MM.1S (cell line): Measurements from ENCODE around the gene TNRC18.

Source experiments
- DNase-seq: peaks from one replicate; pipeline ENCODE4 v3.0.0-alpha.2; 2015
- H2AFZ ChIP-seq: fragments of 300-600 bp; sonication (generic); 2 replicates; pipeline ENCODE4 v1.6.0; 2016; ENCODE audit warnings: antibody characterized with exemption, low read length
- H3F3A ChIP-seq: fragments of 300-600 bp; sonication (generic); 2 replicates; pipeline ENCODE4 v1.6.1; 2016; ENCODE audit warnings: mild to moderate bottlenecking, antibody characterized with exemption, low read length, moderate library complexity, mixed read lengths; ENCODE audit not compliant: insufficient read depth
- H3K27ac ChIP-seq: fragments of 300-600 bp; sonication (generic); 2 replicates; pipeline ENCODE4 v1.5.1; 2016; ENCODE audit warnings: mild to moderate bottlenecking, low read length
- H3K27me3 ChIP-seq: fragments of 300-600 bp; sonication (generic); replicated peaks from 2 replicates; pipeline ENCODE4 v1.6.0; 2016; ENCODE audit warnings: low read length; ENCODE audit not compliant: insufficient read depth
- H3K36me3 ChIP-seq: fragments of 300-600 bp; sonication (generic); replicated peaks from 2 replicates; pipeline ENCODE4 v1.6.1; 2016; ENCODE audit warnings: mild to moderate bottlenecking, low read length, mixed read lengths; ENCODE audit not compliant: insufficient read depth
- H3K4me1 ChIP-seq: fragments of 300-600 bp; sonication (generic); 2 replicates; pipeline ENCODE4 v1.6.1; 2016; ENCODE audit warnings: low read length, mixed read lengths
- H3K4me2 ChIP-seq: fragments of 300-600 bp; sonication (generic); 2 replicates; pipeline ENCODE4 v1.6.0; 2016; ENCODE audit warnings: low read depth, low read length
- H3K4me3 ChIP-seq: fragments of 300-600 bp; sonication (generic); 2 replicates; pipeline ENCODE4 v1.5.1; 2016; ENCODE audit warnings: low read length, mixed read lengths
- H3K79me2 ChIP-seq: fragments of 300-600 bp; sonication (generic); 2 replicates; pipeline ENCODE4 v1.6.1; 2016; ENCODE audit warnings: mixed run types, low read length, mixed read lengths
- H3K9ac ChIP-seq: fragments of 300-600 bp; sonication (generic); 2 replicates; pipeline ENCODE4 v1.6.1; 2016; ENCODE audit warnings: low read length, mixed read lengths
- H3K9me2 ChIP-seq: fragments of 300-600 bp; sonication (generic); replicated peaks from 2 replicates; pipeline ENCODE4 v1.6.1; 2016; ENCODE audit warnings: mild to moderate bottlenecking, low read length, mixed read lengths; ENCODE audit not compliant: insufficient read depth
- H3K9me3 ChIP-seq: fragments of 300-600 bp; sonication (generic); replicated peaks from 2 replicates; pipeline ENCODE4 v1.6.1; 2016; ENCODE audit warnings: mild to moderate bottlenecking, low read length, mixed read lengths; ENCODE audit not compliant: insufficient read depth
- H4K20me1 ChIP-seq: fragments of 300-600 bp; sonication (generic); 2 replicates; pipeline ENCODE4 v1.6.1; 2016; ENCODE audit warnings: mild to moderate bottlenecking, low read length, moderate library complexity, mixed read lengths; ENCODE audit not compliant: insufficient read depth
- CTCF ChIP-seq: fragments of 300-600 bp; sonication (generic); IDR thresholded peaks from 2 replicates; pipeline ENCODE4 v1.5.1; 2016; ENCODE audit warnings: antibody characterized with exemption, low read length, mixed read lengths
- EZH2 ChIP-seq: fragments of 300-600 bp; sonication (generic); optimal IDR thresholded peaks from 2 replicates; pipeline ENCODE3; 2017; ENCODE audit warnings: low read depth, mild to moderate bottlenecking, antibody characterized with exemption, low read length, mixed read lengths
- EZH2phosphoT487 ChIP-seq: fragments of 300-600 bp; sonication (generic); IDR thresholded peaks from 2 replicates; pipeline ENCODE4 v1.6.1; 2018; ENCODE audit warnings: antibody characterized with exemption, low read length

TNRC18 gene

GRCh38 chr7:5448378-5449037, 24.9 kb upstream of the TNRC18 start:
- H3K4me3 ChIP-seq: no peak overlapping the region
- no peak overlapping the region for H2AFZ ChIP-seq
- H3K27ac ChIP-seq: no peak overlapping the region
- no peak for DNase-seq
- H3K79me2 ChIP-seq: no peaks in the 10 kb centered on the region
- H3K9me3 ChIP-seq: no peaks in the 10 kb centered on the region
- H3K9me2 ChIP-seq: no peaks in the 10 kb centered on the region
- no peaks in the 10 kb centered on the region for H3K36me3 ChIP-seq
- no peaks in the 10 kb centered on the region for H3F3A ChIP-seq
- 0 out of 2 replicates have a peak, but pooled peaks cover 5% of the 10 kb centered on the region for H3K27me3 ChIP-seq
- H4K20me1 ChIP-seq: no peaks in the 10 kb centered on the region
- no peak overlapping the region for H3K4me2 ChIP-seq
- H3K4me1 ChIP-seq: no peaks in the 10 kb centered on the region
- H3K9ac ChIP-seq: no peak overlapping the region
- no peak for TF ChIP-seq CTCF
- TF ChIP-seq EZH2phosphoT487: no peak

DNA sequence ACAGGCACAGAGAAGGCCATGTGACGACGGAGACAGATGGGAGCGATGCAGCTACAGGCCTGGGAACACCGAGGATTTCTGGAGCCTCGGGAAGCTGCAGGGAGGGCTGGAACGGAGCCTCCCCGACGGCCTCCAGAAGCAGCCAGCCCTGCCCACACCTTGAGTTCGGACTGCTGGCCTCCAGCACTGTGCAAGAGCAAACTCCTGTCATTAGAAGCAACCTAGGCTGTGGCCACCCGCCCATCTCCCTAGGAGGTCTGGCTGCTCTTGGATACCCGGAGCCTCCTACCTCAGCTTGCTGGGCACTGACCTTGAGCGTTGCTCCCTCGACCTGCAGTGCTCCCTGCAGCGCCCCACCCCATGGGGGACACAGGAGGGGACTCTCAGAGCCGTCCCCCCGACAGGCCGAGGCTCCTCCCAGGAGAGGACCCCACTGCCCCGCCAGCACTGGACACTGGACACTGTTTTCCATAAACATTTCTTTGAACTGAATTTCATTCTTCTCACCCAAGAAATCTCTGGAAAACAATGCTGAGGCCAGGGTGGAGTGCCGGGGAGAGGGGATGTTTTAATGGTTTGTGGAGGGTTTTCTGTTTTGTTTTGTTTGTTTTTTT, 22.5 kb upstream of the TNRC18 start:
- Histone ChIP-seq H3K4me3 (no peak overlapping the region), H3K36me3 (no peaks in the 10 kb centered on the region), H3K27ac (no peak overlapping the region), H3K9me2 (no peaks in the 10 kb centered on the region), H3K79me2 (no peaks in the 10 kb centered on the region), H3K27me3 (0 out of 2 replicates have a peak, but pooled peaks cover 5% of the 10 kb centered on the region), H3K4me2 (no peak overlapping the region), H3F3A (no peaks in the 10 kb centered on the region), H3K4me1 (no peaks in the 10 kb centered on the region), H2AFZ (no peak overlapping the region), H3K9ac (no peak overlapping the region), H4K20me1 (no peaks in the 10 kb centered on the region), H3K9me3 (no peaks in the 10 kb centered on the region)
- DNase-seq: no peak
- no peak for TF ChIP-seq CTCF
- no peak for TF ChIP-seq EZH2phosphoT487
- no peak for TF ChIP-seq EZH2

DNA sequence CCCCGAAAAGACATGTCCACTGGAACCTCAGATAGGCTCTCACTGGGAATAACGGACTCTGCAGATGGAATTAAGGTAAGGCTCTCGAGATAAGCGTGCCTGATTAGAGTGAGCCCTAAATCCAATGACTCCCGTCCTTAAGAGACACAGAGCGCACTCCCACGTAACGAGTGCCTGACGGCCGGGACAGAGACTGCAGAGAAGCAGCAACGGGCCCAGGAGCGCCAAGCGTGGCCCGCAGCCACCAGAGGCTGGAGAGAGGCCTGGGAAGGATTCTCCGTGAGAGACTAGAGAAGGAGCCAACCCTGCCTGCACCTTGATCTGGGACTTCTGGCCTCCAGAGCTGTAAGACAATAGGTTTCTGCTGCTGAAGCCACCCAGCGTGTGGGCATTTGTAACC, 20.0 kb upstream of the TNRC18 start:
- Histone ChIP-seq H3F3A (no peaks in the 10 kb centered on the region), H3K4me2 (no peak overlapping the region), H4K20me1 (no peaks in the 10 kb centered on the region), H3K9ac (no peak overlapping the region), H3K27ac (no peak overlapping the region), H3K27me3 (0 out of 2 replicates have a peak, but pooled peaks cover 5% of the 10 kb centered on the region), H3K4me1 (no peaks in the 10 kb centered on the region), H3K79me2 (no peaks in the 10 kb centered on the region), H3K36me3 (no peaks in the 10 kb centered on the region), H3K4me3 (no peak overlapping the region), H2AFZ (no peak overlapping the region), H3K9me2 (no peaks in the 10 kb centered on the region), H3K9me3 (no peaks in the 10 kb centered on the region)
- no peak for DNase-seq
- TF ChIP-seq EZH2 (no peak), EZH2phosphoT487 (no peak), CTCF (no peak)
